DOHH2 (cell line): Measurements from ENCODE around the gene PARD6B.

Source experiments
- CTCF ChIP-seq: fragments of 200-600 bp; sonication (generic); IDR thresholded peaks from one replicate; pipeline ENCODE4 v1.5.1; 2014; ENCODE audit warnings: antibody characterized with exemption, mild to moderate bottlenecking, low read depth, low read length; ENCODE audit not compliant: poor library complexity, severe bottlenecking
- EZH2phosphoT487 ChIP-seq: fragments of 200-600 bp; sonication (generic); IDR thresholded peaks from 2 replicates; pipeline ENCODE4 v1.6.1; 2017; ENCODE audit warnings: borderline replicate concordance, mild to moderate bottlenecking, antibody characterized with exemption, low read length, moderate library complexity, mixed read lengths

- TF ChIP-seq CTCF (no peak), EZH2phosphoT487 (no peak)
Measured at GRCh38 chr20:50743087-50743486, 11.7 kb downstream of the PARD6B start.
